Neural cell (in vitro differentiated cells): ENCODE data around the gene TFF2. TPM values are rescaled to one million over a fixed set of nuclear protein-coding genes. Genes with fewer than 3 reads are reported as not detected.

Experiments used
- H2AFZ ChIP-seq: fragments of 200-600, 300-800 bp; sonication (generic), shearing (Covaris generic); 2 replicates; pipeline ENCODE4 v1.6.0; 2014; ENCODE audit warnings: low read depth, mild to moderate bottlenecking, antibody characterized with exemption, low read length, moderate library complexity
- H3F3A ChIP-seq: fragments of 200-600 bp; shearing (Covaris generic); 2 replicates; pipeline ENCODE4 v1.6.1; 2016; ENCODE audit warnings: mild to moderate bottlenecking, moderate library complexity, mixed read lengths, antibody characterized with exemption, low read length; ENCODE audit not compliant: insufficient read depth, poor library complexity, severe bottlenecking
- H3K27ac ChIP-seq: fragments of 200-600, 300-800 bp; sonication (generic), shearing (Covaris generic); 2 replicates; pipeline ENCODE4 v1.5.1; 2014; ENCODE audit warnings: mild to moderate bottlenecking, low read length, moderate library complexity
- H3K27me3 ChIP-seq: fragments of 300-800, 200-600 bp; sonication (generic), shearing (Covaris generic); 2 replicates; pipeline ENCODE4 v1.6.0; 2014; ENCODE audit warnings: mild to moderate bottlenecking, low read depth, low read length, moderate library complexity; ENCODE audit not compliant: insufficient read depth
- H3K36me3 ChIP-seq: fragments of 300-800, 200-600 bp; sonication (generic), shearing (Covaris generic); 2 replicates; pipeline ENCODE4 v1.5.1; 2014; ENCODE audit warnings: mild to moderate bottlenecking, antibody characterized with exemption, low read length, moderate library complexity; ENCODE audit not compliant: insufficient read depth
- H3K4me2 ChIP-seq: fragments of 300-800, 200-600 bp; sonication (generic), shearing (Covaris generic); 2 replicates; pipeline ENCODE4 v1.6.0; 2014; ENCODE audit warnings: mild to moderate bottlenecking, low read length
- H3K4me3 ChIP-seq: fragments of 300-800, 200-600 bp; sonication (generic), shearing (Covaris generic); 2 replicates; pipeline ENCODE4 v1.5.1; 2014; ENCODE audit warnings: mild to moderate bottlenecking, low read length, moderate library complexity
- H3K79me2 ChIP-seq: fragments of 200-600 bp; shearing (Covaris generic); replicated peaks from 2 replicates; pipeline ENCODE4 v1.6.0; 2014; ENCODE audit warnings: mild to moderate bottlenecking, low read length, moderate library complexity; ENCODE audit not compliant: insufficient read depth
- H3K9ac ChIP-seq: fragments of 300-800, 200-600 bp; sonication (generic), shearing (Covaris generic); 2 replicates; pipeline ENCODE4 v1.6.1; 2016; ENCODE audit warnings: mild to moderate bottlenecking, low read length, mixed read lengths
- H3K9me2 ChIP-seq: fragments of 200-600 bp; shearing (Covaris generic); 2 replicates; pipeline ENCODE4 v1.6.1; 2016; ENCODE audit warnings: mild to moderate bottlenecking, low read length, mixed read lengths; ENCODE audit not compliant: insufficient read depth
- H3K9me3 ChIP-seq: fragments of 200-600, 300-800 bp; sonication (generic), shearing (Covaris generic); 2 replicates; pipeline ENCODE4 v1.6.1; 2016; ENCODE audit warnings: mild to moderate bottlenecking, mixed run types, low read length, moderate library complexity, mixed read lengths
- H4K20me1 ChIP-seq: fragments of 200-600 bp; shearing (Covaris generic); 2 replicates; pipeline ENCODE4 v1.6.1; 2016; ENCODE audit warnings: mild to moderate bottlenecking, mixed run types; ENCODE audit not compliant: insufficient read depth
- EP300 ChIP-seq: fragments of 450-650 bp; conservative IDR thresholded peaks from 2 replicates; pipeline ENCODE4 v1.6.1; 2014; ENCODE audit warnings: antibody characterized with exemption, mild to moderate bottlenecking, moderate library complexity; ENCODE audit not compliant: poor library complexity, severe bottlenecking
- EZH2 ChIP-seq: fragments of 200-600, 300-800 bp; shearing (Covaris generic), sonication (generic); IDR thresholded peaks from 2 replicates; pipeline ENCODE4 v1.6.1; 2014; ENCODE audit warnings: antibody characterized with exemption, low read length, borderline replicate concordance, mild to moderate bottlenecking; ENCODE audit not compliant: insufficient read depth, poor library complexity, severe bottlenecking
- MXI1 ChIP-seq: fragments of 450-650 bp; conservative IDR thresholded peaks from 2 replicates; pipeline ENCODE4 v1.6.1; 2014; ENCODE audit warnings: antibody characterized with exemption, mild to moderate bottlenecking; ENCODE audit not compliant: poor library complexity, severe bottlenecking
- POLR2AphosphoS5 ChIP-seq: IDR thresholded peaks from 2 replicates; pipeline ENCODE4 v1.6.1; 2012
- RAD21 ChIP-seq: fragments of 450-650 bp; conservative IDR thresholded peaks from 2 replicates; pipeline ENCODE4 v1.6.1; 2014; ENCODE audit warnings: antibody characterized with exemption, mild to moderate bottlenecking, moderate library complexity
- SMC3 ChIP-seq: fragments of 450-650 bp; conservative IDR thresholded peaks from 2 replicates; pipeline ENCODE4 v1.6.1; 2014; ENCODE audit warnings: antibody characterized with exemption, mild to moderate bottlenecking, moderate library complexity; ENCODE audit not compliant: poor library complexity
- TAF1 ChIP-seq: IDR thresholded peaks from 2 replicates; pipeline ENCODE4 v1.6.1; 2012; ENCODE audit warnings: low read depth
- polyA plus RNA-seq: library from polyadenylated mRNA; depleted of rRNA; stranded (reverse); fragments of >200 nt; gene quantifications from 2 replicates; pipeline ENCODE4 v1.2.3, GENCODE V29; 2014
- TF ChIP-seq, protein P1 (sequence below): fragments of 450-650 bp; IDR thresholded peaks from 2 replicates; pipeline ENCODE4 v1.5.1; 2014; ENCODE audit warnings: antibody characterized with exemption, mild to moderate bottlenecking, moderate library complexity; ENCODE audit not compliant: poor library complexity, severe bottlenecking
- TF ChIP-seq, protein P2 (sequence below): IDR thresholded peaks from 2 replicates; pipeline ENCODE4 v1.6.1; 2012; ENCODE audit warnings: borderline replicate concordance

Gene TFF2
- polyA plus RNA-seq, 1 donor from 2014 or later = not detected

DNA sequence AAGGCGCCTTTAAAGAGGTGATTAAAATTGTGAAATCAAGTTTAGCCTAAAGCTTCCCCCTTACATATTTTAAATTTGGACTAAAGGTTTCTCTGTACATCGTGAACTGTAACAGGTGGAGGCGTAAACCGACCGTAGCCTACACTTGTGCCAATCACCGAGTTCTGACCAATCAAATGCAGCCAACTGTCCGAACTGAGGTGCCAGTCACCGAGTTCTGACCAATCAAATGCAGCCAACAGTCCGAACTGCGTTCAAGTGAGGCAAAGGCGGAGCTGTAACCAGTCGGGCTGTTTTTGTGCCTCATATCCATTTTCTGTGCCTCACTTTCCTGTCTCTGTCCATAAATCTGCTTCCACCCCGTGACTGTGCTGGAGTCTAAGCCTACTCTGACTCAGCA lies 8.1 kb upstream of the TFF2 start:
- H3K4me3 ChIP-seq = no peak overlapping the region
- TF ChIP-seq, protein P1, sequence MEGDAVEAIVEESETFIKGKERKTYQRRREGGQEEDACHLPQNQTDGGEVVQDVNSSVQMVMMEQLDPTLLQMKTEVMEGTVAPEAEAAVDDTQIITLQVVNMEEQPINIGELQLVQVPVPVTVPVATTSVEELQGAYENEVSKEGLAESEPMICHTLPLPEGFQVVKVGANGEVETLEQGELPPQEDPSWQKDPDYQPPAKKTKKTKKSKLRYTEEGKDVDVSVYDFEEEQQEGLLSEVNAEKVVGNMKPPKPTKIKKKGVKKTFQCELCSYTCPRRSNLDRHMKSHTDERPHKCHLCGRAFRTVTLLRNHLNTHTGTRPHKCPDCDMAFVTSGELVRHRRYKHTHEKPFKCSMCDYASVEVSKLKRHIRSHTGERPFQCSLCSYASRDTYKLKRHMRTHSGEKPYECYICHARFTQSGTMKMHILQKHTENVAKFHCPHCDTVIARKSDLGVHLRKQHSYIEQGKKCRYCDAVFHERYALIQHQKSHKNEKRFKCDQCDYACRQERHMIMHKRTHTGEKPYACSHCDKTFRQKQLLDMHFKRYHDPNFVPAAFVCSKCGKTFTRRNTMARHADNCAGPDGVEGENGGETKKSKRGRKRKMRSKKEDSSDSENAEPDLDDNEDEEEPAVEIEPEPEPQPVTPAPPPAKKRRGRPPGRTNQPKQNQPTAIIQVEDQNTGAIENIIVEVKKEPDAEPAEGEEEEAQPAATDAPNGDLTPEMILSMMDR = no peak
- TF ChIP-seq SMC3 (no peak), TAF1 (no peak), EP300 (no peak), MXI1 (no peak), EZH2 (no peak), POLR2AphosphoS5 (no peak), RAD21 (no peak)
- TF ChIP-seq, protein P2, sequence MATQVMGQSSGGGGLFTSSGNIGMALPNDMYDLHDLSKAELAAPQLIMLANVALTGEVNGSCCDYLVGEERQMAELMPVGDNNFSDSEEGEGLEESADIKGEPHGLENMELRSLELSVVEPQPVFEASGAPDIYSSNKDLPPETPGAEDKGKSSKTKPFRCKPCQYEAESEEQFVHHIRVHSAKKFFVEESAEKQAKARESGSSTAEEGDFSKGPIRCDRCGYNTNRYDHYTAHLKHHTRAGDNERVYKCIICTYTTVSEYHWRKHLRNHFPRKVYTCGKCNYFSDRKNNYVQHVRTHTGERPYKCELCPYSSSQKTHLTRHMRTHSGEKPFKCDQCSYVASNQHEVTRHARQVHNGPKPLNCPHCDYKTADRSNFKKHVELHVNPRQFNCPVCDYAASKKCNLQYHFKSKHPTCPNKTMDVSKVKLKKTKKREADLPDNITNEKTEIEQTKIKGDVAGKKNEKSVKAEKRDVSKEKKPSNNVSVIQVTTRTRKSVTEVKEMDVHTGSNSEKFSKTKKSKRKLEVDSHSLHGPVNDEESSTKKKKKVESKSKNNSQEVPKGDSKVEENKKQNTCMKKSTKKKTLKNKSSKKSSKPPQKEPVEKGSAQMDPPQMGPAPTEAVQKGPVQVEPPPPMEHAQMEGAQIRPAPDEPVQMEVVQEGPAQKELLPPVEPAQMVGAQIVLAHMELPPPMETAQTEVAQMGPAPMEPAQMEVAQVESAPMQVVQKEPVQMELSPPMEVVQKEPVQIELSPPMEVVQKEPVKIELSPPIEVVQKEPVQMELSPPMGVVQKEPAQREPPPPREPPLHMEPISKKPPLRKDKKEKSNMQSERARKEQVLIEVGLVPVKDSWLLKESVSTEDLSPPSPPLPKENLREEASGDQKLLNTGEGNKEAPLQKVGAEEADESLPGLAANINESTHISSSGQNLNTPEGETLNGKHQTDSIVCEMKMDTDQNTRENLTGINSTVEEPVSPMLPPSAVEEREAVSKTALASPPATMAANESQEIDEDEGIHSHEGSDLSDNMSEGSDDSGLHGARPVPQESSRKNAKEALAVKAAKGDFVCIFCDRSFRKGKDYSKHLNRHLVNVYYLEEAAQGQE = no peak
- no peak overlapping the region for H3K9ac ChIP-seq
- H3K27ac ChIP-seq = no peak overlapping the region
- no peak overlapping the region for H2AFZ ChIP-seq
- H3K36me3 ChIP-seq = no peaks in the 10 kb centered on the region
- no peaks in the 10 kb centered on the region for H3K79me2 ChIP-seq
- no peaks in the 10 kb centered on the region for H3K9me3 ChIP-seq
- no peaks in the 10 kb centered on the region for H3K27me3 ChIP-seq
- no peaks in the 10 kb centered on the region for H3K9me2 ChIP-seq
- H3F3A ChIP-seq = no peaks in the 10 kb centered on the region
- no peaks in the 10 kb centered on the region for H4K20me1 ChIP-seq
- no peak overlapping the region for H3K4me2 ChIP-seq

GRCh38 chr21:42358261-42358660 lies 7.5 kb upstream of the TFF2 start:
- Histone ChIP-seq H3K9ac (no peak overlapping the region), H3K79me2 (no peaks in the 10 kb centered on the region), H3K27me3 (no peaks in the 10 kb centered on the region), H3K4me3 (no peak overlapping the region), H2AFZ (no peak overlapping the region), H3K36me3 (no peaks in the 10 kb centered on the region), H3K27ac (no peak overlapping the region), H4K20me1 (no peaks in the 10 kb centered on the region), H3F3A (no peaks in the 10 kb centered on the region), H3K4me2 (no peak overlapping the region), H3K9me2 (no peaks in the 10 kb centered on the region), H3K9me3 (no peaks in the 10 kb centered on the region)
- no peak for TF ChIP-seq POLR2AphosphoS5
- TF ChIP-seq, protein P2 = no peak
- TF ChIP-seq MXI1 = no peak
- TF ChIP-seq TAF1 = no peak
- TF ChIP-seq, protein P1 = no peak
